GM19463 (cell line): ENCODE results near the gene RAD51B.

Source experiments
- ATAC-seq: cut with Tn5 transposase; IDR thresholded peaks from one replicate; pipeline ENCODE4 v1.9.1; 2021; ENCODE audit warnings: mild to moderate bottlenecking, moderate library complexity; ENCODE audit not compliant: unreplicated experiment

The RAD51B gene

DNA sequence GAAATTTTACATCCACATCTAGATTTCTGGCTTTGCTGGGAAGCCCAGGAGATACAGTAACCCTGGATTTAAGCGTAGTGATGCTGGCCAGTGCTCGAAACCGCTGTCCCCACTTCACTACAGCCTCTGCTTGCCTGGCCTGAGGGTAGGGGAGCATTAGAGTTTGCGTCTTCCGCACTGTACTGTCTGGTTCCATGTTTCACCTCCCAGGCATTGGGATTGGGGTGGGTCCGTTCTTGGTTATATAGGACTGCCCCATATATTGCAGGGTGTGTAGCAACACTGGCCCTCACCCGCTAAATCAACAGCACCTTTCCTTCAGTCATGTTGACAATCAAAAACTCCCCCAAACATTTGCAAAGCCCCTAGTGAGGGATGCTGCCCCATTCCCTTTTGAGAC, 732.5 kb downstream of the RAD51B start:
- ATAC-seq = no peak

DNA sequence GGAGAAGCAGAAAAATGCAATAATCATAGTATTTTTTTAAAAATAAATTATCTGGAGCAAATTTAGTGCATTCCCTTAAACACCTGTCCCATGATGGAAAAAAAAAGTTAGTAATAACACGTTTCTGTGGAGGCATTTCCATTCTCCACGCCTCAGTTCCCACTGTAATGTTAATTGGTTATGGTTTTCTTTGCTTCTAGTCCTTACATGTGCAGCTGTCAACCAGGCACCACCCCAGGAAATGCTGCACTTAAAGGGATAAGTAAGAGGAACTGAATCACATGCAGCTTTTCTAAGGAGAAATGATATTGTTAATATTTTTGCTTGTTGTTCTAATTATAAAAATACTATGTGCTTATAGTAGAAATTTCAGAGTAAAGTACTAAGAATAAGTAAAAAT, 733.0 kb downstream of the RAD51B start:
- ATAC-seq = no peak

DNA sequence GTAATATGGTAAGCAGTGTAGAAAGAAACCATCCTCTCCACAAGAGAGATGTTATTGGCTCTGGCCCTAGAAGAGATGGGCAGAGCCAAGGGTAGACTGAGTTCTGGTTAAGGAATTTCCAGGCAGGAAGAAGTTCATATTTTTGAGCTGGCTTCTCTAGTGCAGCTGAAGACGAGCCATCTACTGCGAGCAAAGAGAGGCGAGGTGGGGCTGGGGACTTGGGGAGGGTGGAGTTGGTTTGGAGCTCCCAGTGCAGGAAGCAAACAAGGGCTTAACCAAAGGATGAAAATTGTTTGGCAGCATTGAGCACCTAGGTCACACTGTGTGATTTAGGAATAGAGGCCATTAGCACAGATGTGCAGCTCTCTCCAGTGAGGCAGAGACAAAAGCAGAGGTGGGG, 733.7 kb downstream of the RAD51B start:
- ATAC-seq = no peak

DNA sequence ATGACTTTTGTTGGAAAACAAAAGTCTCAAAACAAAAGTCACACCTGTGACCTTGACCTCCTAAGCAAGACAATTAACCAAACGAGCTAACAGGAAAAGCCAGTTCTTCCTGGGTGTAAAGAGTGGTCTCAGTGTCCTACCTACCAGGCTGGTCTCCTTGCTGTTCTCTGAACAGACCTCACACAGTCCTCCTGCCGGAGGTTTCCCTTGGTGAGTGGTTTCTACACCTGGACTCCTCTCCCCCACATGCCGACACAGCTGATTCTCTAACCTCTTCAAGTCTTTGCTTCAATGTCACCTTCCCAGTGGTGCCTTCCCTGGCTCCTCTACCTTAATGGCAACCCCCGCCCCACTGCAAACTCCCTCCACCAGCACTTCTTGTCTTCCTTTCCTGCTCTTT, 734.7 kb downstream of the RAD51B start:
- no peak for ATAC-seq

DNA sequence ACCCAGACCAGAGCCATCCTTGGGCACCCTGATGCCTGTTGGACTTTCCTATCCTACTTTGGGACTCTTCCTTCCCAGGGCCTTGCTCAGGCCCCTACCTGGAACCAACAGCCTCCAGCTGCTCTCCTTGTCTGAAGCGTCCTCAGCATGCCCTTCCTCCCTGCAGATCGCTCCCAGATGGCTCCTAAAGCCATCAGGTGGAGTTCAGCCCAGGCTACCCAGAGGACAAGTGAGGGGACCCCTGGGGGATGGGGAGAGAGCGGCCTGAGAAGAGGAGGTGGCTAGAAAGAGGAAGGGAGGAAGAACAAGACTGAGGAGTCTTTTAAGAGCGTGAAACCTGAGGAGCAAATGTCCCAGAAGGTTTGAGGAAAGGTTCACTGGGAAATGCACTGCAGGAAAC, 736.7 kb downstream of the RAD51B start:
- ATAC-seq = no peak

DNA sequence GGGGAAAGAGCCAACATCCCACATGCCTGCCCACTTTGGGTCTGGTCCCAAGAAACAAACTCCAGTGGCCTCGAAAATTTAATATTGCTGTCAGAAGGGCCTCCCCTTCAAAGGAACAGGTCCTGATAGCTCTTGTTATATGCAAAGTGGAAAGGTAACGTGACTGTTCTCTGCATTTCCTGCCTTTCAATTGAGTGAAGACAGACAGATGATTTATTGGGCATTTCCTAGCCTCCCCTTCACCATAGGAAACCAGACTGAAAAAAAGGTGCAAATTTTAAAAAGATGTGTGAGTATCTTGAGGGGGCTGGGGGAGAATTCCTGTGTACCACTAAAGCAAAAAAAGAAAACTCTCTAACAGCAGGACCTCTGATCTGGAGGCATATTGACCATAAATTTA, 738.1 kb downstream of the RAD51B start:
- no peak for ATAC-seq

DNA sequence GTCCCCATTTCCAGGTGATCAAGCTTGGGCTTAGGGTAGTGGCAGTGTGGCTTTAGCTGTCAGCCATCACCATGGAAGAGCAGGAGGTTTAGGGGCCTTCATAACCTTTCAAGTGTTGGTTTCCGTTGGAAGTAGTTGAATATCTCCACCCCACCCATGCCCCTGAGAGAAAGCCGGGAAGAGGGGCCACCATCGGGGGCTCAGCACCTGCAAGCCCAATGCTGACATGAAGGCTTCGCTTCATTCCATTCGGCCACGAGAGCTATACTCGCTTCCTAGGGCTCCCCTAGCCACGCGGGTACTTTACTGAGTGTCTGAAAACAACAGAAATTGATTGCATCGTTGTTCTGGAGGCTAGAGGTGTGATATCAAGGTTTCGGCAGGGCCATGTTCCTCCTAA, 738.5 kb downstream of the RAD51B start:
- ATAC-seq = no peak

DNA sequence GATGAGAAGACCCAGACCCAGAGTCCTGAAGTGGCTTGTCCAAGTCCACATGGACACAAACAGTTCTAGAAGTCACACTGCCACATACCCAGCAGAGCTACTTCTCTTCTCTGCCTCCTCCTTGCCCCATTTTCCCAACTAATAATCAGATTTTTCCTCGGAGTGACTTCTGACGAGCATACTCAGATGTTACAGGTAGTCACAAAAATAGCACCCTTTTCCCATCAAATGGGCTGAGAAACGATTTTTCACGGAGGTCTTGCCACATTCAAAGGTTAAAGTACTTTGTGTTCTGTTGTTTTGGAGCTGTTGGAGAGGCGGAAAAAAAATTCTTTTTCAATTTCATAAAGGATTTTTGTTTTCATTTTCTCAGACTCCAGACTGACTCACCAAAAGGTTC, 740.4 kb downstream of the RAD51B start:
- ATAC-seq = no peak

DNA sequence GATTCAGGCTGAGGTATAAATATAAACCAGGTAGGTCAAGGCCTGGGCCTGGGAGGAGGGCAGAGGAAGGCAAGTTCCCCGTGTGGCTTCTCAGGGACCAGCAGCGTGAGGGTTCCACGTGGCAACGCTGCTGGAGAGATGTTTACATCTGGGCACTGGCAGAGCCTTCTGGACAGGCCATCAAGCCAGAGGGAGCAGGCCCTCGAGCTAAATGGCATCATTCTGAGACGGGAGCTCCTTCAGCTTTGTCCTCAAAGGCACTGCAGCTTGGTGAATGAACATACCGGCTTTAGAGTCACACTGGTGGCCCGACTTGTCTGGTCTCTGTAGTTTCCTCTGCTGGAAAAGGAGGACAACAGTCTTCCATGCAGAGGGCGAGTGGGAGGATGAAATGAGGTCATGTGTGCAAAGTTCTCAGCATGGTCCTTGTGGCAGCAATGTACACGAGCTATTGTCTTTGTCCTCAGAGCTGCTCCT, 742.0 kb downstream of the RAD51B start:
- ATAC-seq = no peak

DNA sequence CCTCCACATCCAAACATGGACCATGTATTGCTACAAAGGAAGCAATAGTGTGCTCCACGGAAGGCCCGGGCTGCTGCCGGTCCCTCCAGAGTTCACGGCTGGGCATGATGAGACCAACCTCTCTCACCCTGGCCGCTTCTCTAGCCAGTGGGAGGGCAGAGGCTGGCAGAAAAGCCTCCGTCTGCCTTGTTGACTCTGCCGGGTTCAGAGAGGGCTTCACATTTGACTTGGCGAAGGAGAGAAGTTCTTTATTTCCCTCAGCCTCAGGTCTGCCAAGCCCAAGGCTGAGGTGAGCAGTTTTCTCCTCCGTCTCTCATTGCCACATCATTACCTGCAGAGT, 743.3 kb downstream of the RAD51B start:
- ATAC-seq = no peak

DNA sequence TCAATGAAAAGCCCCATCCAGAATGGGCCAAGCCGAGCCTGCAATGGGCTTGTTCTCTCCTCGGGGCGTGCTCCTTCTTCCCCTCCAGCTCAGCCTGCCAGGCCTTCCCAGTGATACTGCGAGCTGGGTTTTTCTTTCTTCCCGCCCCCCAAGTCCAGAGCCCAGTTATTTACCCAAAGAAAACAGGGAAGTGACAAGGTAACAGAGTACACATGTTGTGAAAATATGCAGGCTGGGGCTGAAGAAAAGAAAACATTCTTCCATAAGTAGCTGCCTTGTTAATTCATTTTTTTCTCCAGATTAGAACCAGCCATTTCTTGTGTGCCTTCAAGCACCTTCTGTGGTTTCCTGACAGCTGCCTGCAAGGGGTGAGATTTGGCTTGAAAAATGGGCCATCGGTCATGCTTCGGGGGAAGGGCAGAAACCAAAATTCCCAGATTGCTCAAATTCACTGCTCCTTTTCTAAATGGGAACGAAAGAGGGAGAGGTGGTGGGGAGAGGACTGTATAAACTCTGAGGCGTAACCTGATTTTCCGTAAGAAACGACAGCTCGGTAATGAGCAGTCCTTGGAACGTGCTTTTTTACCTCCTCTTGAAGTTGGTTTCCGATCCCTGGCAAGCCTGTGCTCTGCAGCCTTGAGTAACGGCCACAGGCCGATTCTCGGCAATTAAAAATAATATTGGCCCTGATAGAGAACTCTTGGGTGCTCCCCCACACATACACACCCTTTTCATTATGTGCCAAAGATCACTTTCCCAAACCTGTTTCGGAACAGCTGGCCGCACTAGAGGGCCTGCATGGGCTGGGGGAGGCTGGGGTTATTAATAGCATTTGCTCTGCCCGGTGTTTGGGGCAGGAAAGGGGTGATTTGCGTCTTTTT, 743.9 kb downstream of the RAD51B start:
- no peak for ATAC-seq

DNA sequence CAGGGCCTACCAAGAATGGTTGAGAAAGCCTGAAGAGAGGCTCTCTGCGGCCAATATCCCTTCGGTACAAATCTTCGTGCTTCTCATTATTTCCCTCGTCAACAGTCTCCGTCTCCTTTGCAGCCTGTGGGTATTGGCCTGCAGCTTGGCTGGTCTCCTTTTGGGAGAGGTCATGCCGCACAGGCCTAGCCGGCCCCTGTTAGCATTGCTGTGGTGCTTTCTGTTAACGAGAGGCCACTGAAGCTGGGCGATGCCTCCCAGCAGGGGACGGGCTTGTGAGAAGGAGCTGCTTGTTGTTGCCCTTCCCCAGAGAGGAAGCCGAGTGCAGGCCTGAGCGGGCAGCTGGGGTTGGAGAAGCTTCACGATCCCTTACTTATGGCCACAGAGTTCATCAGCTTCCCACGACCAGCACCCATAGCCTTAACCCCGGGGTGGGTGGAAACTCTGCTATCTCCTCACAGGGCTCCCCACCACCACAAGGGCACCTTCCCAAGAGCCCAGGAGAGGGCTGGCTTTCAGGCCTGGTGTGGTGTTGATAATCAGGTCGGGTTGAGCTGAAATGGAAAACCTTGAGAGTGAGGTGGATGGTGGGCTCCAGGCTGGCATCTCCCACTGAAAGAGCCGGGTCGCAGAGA, 744.7 kb downstream of the RAD51B start:
- no peak for ATAC-seq

DNA sequence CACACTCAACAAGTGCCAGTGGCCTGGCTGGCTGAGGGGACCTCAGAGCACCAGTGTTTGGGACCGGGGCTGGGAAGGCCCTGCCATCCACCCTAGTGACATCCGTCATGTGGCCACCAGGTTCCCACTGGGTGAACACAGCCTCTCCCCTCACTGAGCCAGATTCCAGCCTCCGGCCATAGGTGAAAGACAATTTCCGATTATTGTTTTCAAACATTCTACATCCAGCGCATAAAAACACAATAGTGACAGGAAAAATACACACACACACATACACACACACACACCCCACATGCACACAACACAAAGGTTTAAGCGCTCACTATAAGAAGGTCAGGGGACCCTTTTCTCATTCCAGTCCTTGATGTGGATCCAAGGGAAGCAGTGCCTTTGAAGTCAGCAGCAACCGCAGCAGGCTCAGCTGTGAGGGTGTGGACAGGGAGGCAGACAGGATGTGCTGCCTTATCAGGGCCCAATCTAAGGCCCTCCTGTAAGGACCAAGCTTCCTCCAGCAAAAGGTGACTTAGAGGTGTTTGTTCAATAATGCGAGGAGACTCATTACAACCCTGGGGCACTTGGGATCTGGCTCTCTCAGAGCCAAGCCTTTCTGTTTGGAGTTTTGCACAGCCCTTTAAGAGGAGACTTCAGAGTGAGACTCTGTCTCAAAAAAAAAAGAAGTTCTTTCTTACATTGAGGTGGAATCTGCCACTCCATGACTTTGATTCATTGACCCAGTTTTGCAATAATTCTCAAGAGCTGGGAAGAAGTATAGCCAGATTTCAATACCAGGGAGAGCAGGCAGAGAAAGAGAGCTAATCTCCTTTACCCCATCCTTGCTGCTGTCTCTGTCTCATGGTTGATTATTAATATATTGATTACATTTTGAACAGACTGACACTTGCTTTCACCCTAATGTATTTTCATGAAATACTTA, 745.5 kb downstream of the RAD51B start:
- ATAC-seq = no peak

DNA sequence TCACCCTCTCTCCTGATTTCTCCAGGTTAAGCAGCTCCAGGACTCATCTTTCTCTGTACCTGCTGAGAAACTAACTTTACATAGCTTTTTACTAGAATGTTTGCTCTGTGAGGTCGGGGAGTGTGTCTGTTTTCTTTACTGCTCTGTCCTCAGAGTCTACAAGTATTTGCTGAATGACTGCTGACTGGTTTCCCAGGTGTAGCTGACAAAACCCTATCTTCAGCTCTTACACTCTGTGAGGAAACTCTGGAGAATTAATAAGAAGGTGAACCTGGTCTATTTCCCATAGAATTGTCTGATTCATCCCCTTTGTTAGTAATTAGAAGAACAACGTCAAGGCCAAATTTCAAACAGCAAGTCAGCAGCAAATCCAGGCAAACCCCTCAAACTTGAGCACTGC, 746.5 kb downstream of the RAD51B start:
- no peak for ATAC-seq

DNA sequence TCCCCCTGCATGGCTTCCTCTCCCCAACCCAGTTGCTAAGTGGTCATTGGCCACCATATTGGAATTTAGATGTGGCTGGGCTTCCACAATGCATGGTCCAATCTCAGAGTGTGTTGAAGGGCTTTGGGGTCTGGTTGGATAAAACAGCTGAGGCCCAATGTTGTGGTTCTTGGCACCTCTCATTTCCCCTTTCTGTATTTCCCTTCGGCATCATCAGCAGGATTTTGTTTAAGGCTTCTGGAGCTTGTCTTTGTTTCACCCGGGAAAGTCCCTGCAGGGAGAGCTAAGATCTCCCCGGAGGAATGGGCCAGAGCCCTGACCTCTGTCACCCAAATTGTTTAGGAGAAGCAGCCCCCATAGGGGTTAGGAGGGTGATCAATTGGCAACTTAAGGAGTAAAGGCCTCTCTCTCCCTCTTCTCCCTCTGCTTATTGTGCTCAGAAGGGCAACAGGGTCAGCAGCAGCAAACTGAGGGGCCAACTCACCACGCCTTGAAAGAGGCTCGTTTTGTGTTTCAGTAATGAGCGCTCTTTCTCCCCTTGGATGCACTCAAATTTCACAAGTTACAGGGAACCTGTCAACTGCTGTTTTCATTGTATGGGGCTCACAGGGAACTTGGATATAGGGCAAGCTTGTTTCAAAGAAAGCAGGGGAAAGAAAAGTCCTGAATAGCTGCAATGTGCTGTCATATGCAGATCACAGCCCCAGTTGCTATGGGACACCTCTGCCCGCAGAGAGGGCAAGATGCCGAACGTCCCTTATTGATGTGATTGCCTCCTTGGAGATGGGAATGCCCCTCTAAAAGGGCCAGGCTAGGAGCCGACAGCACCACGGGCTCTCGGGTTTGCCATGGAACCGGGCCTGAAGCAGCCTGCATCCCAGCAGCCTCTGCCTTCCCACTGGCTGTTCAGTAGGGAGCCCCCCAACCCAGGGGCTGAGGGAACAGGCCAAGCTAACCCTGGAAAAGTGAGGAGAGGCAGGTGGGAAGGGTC, 749.6 kb downstream of the RAD51B start:
- ATAC-seq = no peak

DNA sequence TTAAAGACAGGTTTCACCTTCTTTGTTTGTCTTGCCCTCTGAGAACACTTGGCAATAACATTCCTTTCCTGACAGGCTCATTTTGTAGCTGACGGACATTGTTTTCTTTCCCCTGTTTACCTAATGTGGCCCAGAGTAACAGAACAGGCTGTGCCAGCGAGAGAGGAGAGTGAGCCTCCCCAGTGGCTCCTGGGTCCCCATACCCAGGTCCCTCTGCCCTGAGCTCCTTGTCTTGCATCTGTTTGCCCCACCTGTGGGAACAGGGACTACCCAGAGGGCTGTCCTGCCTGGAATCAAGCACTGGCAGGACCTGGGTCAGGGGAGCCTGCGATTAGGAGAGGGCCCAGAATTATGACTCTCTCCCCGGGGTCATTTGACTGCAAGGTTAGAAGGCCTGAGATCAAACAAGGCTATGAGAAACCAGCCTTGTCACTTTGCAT, 750.4 kb downstream of the RAD51B start:
- no peak for ATAC-seq

DNA sequence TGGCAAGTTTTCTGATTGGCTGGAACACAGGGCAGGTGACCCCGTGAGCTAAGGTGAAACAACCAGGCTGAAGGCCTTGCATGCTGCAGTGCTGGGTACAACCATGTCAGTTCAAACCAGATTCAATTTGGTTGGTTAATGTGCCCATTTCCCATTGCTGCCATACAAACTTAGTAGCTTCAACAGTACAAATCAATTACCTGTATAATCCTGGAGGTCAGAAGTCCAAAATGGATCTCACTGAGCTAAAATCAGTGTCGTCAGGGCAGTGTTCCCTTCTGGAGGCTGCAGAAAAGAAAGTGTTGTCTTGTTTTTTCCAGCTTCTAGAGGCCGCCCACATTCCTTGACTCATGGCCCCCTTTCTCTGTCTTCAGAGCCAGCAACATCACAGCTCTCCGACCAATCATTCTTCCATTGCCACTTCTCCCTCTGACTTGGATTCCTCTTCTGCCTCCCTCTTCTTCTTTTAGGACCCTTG, 751.6 kb downstream of the RAD51B start:
- ATAC-seq = no peak

DNA sequence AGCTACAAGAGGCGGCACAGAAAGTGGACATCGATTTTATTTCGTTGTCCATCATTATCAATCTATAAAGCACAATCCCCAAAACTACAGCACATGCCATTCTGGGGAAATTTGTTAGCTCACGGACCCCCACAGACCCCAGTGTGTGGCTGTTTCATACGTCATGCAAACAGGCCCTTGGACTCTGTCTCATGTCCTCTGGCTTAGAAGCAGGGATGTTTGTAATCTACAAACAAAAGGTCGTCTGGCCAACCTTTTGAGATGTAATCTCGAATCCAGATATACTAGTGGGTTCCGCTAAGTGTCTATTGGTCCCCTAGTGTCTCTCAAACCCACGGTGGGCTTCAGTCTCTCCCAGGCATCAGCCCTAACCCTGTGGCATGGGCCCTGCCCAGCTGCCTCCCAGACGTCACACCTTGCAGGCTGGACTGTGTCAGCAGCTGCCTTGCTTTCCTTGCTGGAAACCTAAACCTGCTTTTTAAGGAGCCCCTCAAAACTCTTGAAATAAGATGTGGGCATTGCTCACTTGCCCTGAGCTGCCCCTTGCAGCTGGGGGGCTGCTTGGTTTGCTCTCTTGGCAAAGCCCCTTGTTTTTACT, 752.4 kb downstream of the RAD51B start:
- no peak for ATAC-seq

DNA sequence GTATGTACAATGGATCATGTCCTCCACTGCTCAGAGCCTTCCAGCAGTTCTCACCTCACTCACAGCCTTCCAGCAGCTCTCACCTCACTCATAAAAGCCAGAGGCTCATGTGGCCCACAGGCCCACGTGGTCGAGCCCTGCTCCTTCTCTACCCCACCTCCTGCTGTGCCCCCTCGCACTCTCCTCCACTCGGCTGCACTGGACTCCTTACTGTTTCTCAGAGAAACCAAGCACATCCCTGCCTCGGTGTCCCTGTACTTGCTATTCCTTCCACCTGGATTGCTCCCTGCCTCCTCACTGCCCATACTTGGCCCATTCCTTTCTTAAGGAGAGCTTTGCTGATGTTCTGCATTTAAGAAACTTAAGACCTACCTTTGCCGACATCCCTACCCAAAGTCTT, 753.5 kb downstream of the RAD51B start:
- ATAC-seq = no peak

DNA sequence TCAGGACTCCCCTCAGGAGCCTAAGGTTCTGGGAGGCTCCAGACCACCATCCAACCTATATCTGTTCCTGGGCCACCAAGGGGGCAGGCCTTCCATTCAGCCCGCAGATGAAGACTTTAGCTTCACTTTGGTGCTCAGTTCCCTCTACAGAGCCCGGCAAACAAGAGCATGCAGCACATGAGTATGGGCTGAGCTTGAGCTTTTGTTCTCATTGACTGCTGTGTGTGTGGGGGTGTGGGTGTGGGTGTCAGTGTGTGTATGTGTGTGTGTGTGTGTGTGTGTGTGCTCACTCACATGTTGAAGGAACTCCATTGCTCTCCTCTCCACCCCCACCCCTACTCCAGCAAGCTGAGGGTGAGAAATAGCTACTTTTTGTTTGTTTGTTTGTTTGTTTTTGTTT, 754.1 kb downstream of the RAD51B start:
- no peak for ATAC-seq
